Measurements from ENCODE around the gene KRT25.

DNA sequence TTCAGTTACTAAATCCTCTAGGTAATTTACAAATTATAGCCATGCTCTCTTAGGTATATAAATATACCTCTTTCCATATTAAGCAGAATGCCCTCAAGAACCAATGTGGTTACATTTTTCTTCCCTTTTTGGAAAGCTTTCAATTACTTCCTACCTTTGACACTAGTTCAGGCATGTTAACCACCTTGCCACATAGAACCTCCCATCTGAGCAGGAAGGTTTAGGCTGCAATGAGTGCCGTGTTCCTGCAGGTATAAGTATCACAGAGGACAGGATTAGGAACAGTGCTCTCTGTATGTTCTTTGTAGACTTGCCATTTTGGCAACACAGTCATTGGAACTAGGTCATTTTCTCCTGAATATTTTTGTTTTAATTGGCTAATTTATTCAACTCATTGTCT, 20.1 kb downstream of the KRT25 start:
- TF ChIP-seq EP300 (IDR thresholded peaks at IDR 0.05; ENCODE audit: borderline replicate concordance), result no peak
- TF ChIP-seq, protein P1, sequence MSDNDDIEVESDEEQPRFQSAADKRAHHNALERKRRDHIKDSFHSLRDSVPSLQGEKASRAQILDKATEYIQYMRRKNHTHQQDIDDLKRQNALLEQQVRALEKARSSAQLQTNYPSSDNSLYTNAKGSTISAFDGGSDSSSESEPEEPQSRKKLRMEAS (IDR thresholded peaks at IDR 0.05), result no peak
